ENCODE measurements around the gene PNPLA6.

GRCh38 chr19:7526059-7526929 is 9.2 kb upstream of the PNPLA6 start:
- TF ChIP-seq POLR2A (IDR thresholded peaks at IDR 0.05) (no peak), CTCF (IDR thresholded peaks at IDR 0.05) (no peak)
